Head of caudate nucleus (tissue), 42 donors: Measurements from ENCODE around the gene PRM1.

Experiments
- DNase-seq, 42 donors: peaks; one replicate each; pipeline versions ENCODE4 v3.0.0 to v3.0.0-alpha.2; 2020 to 2021; ENCODE audit warnings: mixed read lengths in 7 of 42
- intact Hi-C: fragments of 100-400 bp; cut with DNase I; formaldehyde crosslinking; loops from one replicate; pipeline ENCODE4 v1.15.0; 2022

The PRM1 gene

GRCh38 chr16:11280616-11281522, at the start of gene PRM1:
Gene PRM1 (minus strand): TSS chr16:11281330. CDS start chr16:11281238, 92 bp downstream.
- intact Hi-C loops: no loop called here
- DNase-seq: no peak

GRCh38 chr16:11330526-11331237, 49.6 kb upstream of the PRM1 start:
- DNase-seq: no peak
- intact Hi-C loops: no loop called here

- intact Hi-C loops: no loop called here
- no peak for DNase-seq
These were observed 48.8 kb upstream of the PRM1 start for GRCh38 chr16:11329891-11330290.

- intact Hi-C loops: no loop called here
- no peak for DNase-seq
These were observed 48.0 kb upstream of the PRM1 start for GRCh38 chr16:11329071-11329491.

- intact Hi-C loops: no loop called here
- peak in 10 of 42 donors; percentile 12 to 69 (median 24) for DNase-seq
These were observed 47.3 kb upstream of the PRM1 start for GRCh38 chr16:11328172-11329070.

GRCh38 chr16:11327277-11328171, 46.4 kb upstream of the PRM1 start:
- intact Hi-C loops: no loop called here
- no peak for DNase-seq

GRCh38 chr16:11326737-11327276, 45.7 kb upstream of the PRM1 start:
- no peak for DNase-seq
- intact Hi-C loops: no loop called here

GRCh38 chr16:11326084-11326736, 45.1 kb upstream of the PRM1 start:
- intact Hi-C loops: no loop called here
- DNase-seq: no peak

GRCh38 chr16:11325404-11326083, 44.4 kb upstream of the PRM1 start:
- intact Hi-C loops: no loop called here
- DNase-seq: no peak

- intact Hi-C loops: no loop called here
These were observed 42.6 kb upstream of the PRM1 start for GRCh38 chr16:11323551-11324336.

GRCh38 chr16:11322823-11323222, 41.7 kb upstream of the PRM1 start:
- intact Hi-C loops: no loop called here
- DNase-seq: no peak

More at GRCh38 chr16:11323551-11324336, 42.6 kb upstream of the PRM1 start:
- no peak for DNase-seq

- intact Hi-C loops: no loop called here
- DNase-seq: no peak
These were observed 40.5 kb upstream of the PRM1 start for GRCh38 chr16:11321662-11322061.

- intact Hi-C loops: no loop called here
- DNase-seq: no peak
These were observed 39.0 kb upstream of the PRM1 start for GRCh38 chr16:11320170-11320569.

GRCh38 chr16:11319529-11320146, 38.5 kb upstream of the PRM1 start:
- intact Hi-C loops: no loop called here
- peak in 6 of 42 donors; percentile 14 to 40 (median 24) for DNase-seq

GRCh38 chr16:11318817-11319216, 37.7 kb upstream of the PRM1 start:
- no peak for DNase-seq
- intact Hi-C loops: no loop called here
